OCI-LY1 (cell line): ENCODE results near the gene LCOR.

Experiments
- H2AFZ ChIP-seq: fragments of 200-600 bp; sonication (generic), shearing (Covaris generic); 2 replicates; pipeline ENCODE4 v1.6.0; 2014; ENCODE audit warnings: antibody characterized with exemption, mild to moderate bottlenecking, low read length
- H3F3A ChIP-seq: fragments of 200-600 bp; sonication (generic), shearing (Covaris generic); 2 replicates; pipeline ENCODE4 v1.6.0; 2014; ENCODE audit warnings: mild to moderate bottlenecking, antibody characterized with exemption, low read length, moderate library complexity; ENCODE audit not compliant: insufficient read depth
- H3K27ac ChIP-seq: fragments of 200-600 bp; sonication (generic); 2 replicates; pipeline ENCODE4 v1.5.1; 2014; ENCODE audit warnings: low read length, mixed run types, mild to moderate bottlenecking, low read depth; ENCODE audit not compliant: poor library complexity, severe bottlenecking
- H3K27me3 ChIP-seq: fragments of 200-600 bp; sonication (generic); 2 replicates; pipeline ENCODE4 v1.6.0; 2014; ENCODE audit warnings: antibody characterized with exemption, mild to moderate bottlenecking, low read length, moderate library complexity; ENCODE audit not compliant: insufficient read depth
- H3K36me3 ChIP-seq: fragments of 200-600 bp; sonication (generic); 2 replicates; pipeline ENCODE4 v1.6.1; 2014; ENCODE audit warnings: mild to moderate bottlenecking, antibody characterized with exemption, low read length, moderate library complexity, mixed read lengths; ENCODE audit not compliant: insufficient read depth
- H3K4me1 ChIP-seq: fragments of 200-600 bp; sonication (generic); 2 replicates; pipeline ENCODE4 v1.5.1; 2014; ENCODE audit warnings: mild to moderate bottlenecking, low read length, moderate library complexity; ENCODE audit not compliant: insufficient read depth, severe bottlenecking
- H3K4me2 ChIP-seq: fragments of 200-600 bp; sonication (generic), shearing (Covaris generic); 2 replicates; pipeline ENCODE4 v1.6.1; 2014; ENCODE audit warnings: low read length
- H3K4me3 ChIP-seq: fragments of 200-600 bp; sonication (generic); 2 replicates; pipeline ENCODE4 v1.5.1; 2014; ENCODE audit warnings: low read length, low read depth, mild to moderate bottlenecking, mixed read lengths; ENCODE audit not compliant: poor library complexity, severe bottlenecking
- H3K79me2 ChIP-seq: fragments of 200-600 bp; shearing (Covaris generic); 2 replicates; pipeline ENCODE4 v1.6.1; 2016; ENCODE audit warnings: mixed run types, low read length, mixed read lengths; ENCODE audit not compliant: insufficient read depth
- H3K9ac ChIP-seq: fragments of 200-600 bp; sonication (generic), shearing (Covaris generic); 2 replicates; pipeline ENCODE4 v1.6.1; 2014; ENCODE audit warnings: mild to moderate bottlenecking, low read length, mixed read lengths
- H3K9me2 ChIP-seq: fragments of 200-600 bp; sonication (generic), shearing (Covaris generic); 2 replicates; pipeline ENCODE4 v1.6.1; 2014; ENCODE audit warnings: low read depth, mild to moderate bottlenecking, low read length, mixed read lengths
- H3K9me3 ChIP-seq: fragments of 200-600 bp; shearing (Covaris generic); 2 replicates; pipeline ENCODE4 v1.6.1; 2014; ENCODE audit warnings: low read length, mixed read lengths
- H4K20me1 ChIP-seq: fragments of 200-600 bp; sonication (generic), shearing (Covaris generic); 2 replicates; pipeline ENCODE4 v1.6.0; 2016; ENCODE audit warnings: mild to moderate bottlenecking, low read length; ENCODE audit not compliant: insufficient read depth
- EZH2 ChIP-seq: fragments of 200-600 bp; sonication (generic), shearing (Covaris generic); IDR thresholded peaks from 2 replicates; pipeline ENCODE4 v1.8.0; 2017; ENCODE audit warnings: borderline replicate concordance, mixed run types, mild to moderate bottlenecking, antibody characterized with exemption, low read length, moderate library complexity, mixed read lengths
- TF ChIP-seq, protein P1 (sequence below): fragments of 200-600 bp; sonication (generic), shearing (Covaris generic); IDR thresholded peaks from 2 replicates; pipeline ENCODE4 v1.5.1; 2017; ENCODE audit warnings: mild to moderate bottlenecking, antibody characterized with exemption, low read length, moderate library complexity, mixed read lengths

LCOR gene

DNA sequence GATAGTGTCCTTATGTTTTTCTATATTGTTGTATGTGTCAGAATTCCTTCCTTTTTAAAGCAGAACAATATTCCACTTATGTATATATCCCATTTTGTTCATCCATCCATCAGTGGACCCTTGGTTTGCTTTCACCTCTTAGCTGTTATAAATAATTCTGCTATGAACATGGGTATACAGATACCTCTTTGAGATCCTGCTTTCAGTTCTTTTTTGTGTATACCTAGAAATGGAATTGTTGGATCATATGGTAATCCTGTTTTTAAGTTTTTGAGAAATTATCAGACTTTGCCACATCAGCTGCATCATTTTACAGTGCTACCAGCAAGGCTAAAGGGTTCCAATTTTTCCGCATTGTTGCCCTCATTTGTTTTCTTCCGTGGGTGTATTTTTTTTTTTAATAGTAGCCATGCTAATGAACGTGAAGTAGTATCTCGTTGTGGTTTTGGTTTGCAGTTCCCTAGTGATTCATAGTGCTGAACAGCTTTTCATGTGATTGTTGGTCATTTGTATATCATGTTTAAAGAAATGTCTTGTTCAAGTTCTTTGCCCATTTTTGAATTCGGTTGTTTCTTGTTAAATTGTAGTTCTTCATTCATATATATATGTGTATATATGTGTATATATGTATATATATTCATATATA lies 87.8 kb downstream of the LCOR start:
- H3K9me3 ChIP-seq, result no peaks in the 10 kb centered on the region
- H3K9ac ChIP-seq, result no peak overlapping the region
- H3K4me1 ChIP-seq, result peaks cover 3% of the 10 kb centered on the region
- TF ChIP-seq EZH2, result no peak
- TF ChIP-seq, protein P1, sequence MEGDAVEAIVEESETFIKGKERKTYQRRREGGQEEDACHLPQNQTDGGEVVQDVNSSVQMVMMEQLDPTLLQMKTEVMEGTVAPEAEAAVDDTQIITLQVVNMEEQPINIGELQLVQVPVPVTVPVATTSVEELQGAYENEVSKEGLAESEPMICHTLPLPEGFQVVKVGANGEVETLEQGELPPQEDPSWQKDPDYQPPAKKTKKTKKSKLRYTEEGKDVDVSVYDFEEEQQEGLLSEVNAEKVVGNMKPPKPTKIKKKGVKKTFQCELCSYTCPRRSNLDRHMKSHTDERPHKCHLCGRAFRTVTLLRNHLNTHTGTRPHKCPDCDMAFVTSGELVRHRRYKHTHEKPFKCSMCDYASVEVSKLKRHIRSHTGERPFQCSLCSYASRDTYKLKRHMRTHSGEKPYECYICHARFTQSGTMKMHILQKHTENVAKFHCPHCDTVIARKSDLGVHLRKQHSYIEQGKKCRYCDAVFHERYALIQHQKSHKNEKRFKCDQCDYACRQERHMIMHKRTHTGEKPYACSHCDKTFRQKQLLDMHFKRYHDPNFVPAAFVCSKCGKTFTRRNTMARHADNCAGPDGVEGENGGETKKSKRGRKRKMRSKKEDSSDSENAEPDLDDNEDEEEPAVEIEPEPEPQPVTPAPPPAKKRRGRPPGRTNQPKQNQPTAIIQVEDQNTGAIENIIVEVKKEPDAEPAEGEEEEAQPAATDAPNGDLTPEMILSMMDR, result no peak
- no peak overlapping the region for H3K27ac ChIP-seq
- H3K27me3 ChIP-seq, result no peaks in the 10 kb centered on the region
- H3K4me2 ChIP-seq, result no peak overlapping the region
- no peaks in the 10 kb centered on the region for H3K9me2 ChIP-seq
- no peak overlapping the region for H2AFZ ChIP-seq
- H3F3A ChIP-seq, result no peaks in the 10 kb centered on the region
- H3K79me2 ChIP-seq, result no peaks in the 10 kb centered on the region
- no peaks in the 10 kb centered on the region for H4K20me1 ChIP-seq
- no peak overlapping the region for H3K4me3 ChIP-seq
- H3K36me3 ChIP-seq, result peaks cover 4% of the 10 kb centered on the region; the same call in 1 of the 2 replicates

DNA sequence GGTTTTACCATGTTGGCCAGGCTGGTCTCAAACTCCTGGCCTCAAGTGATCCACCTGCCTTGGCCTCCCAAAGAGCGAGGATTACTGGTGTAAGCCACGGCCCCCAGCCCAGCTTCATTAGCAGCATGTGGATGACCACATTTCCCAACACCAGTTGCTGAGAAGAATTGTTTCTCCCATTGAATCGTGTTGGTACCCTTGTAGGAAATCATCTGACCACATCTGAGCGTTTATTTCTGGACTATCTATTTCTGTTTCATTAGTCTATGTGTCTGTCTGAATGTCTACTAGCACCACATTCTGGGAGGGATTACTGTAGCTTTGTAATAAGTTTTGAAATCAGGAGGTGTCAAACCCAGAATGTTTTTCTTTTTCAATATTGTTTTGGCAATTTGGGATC lies 89.6 kb downstream of the LCOR start:
- H4K20me1 ChIP-seq, result no peaks in the 10 kb centered on the region
- no peaks in the 10 kb centered on the region for H3K9me3 ChIP-seq
- no peaks in the 10 kb centered on the region for H3K27me3 ChIP-seq
- H3K36me3 ChIP-seq, result peaks cover 10% of the 10 kb centered on the region
- H3F3A ChIP-seq, result no peaks in the 10 kb centered on the region
- H2AFZ ChIP-seq, result no peak overlapping the region
- no peaks in the 10 kb centered on the region for H3K9me2 ChIP-seq
- no peak overlapping the region for H3K27ac ChIP-seq
- TF ChIP-seq, protein P1, result no peak
- no peak for TF ChIP-seq EZH2
- H3K4me3 ChIP-seq, result no peak overlapping the region
- no peak overlapping the region for H3K9ac ChIP-seq
- H3K79me2 ChIP-seq, result no peaks in the 10 kb centered on the region
- H3K4me2 ChIP-seq, result no peak overlapping the region
- peaks cover 3% of the 10 kb centered on the region for H3K4me1 ChIP-seq

DNA sequence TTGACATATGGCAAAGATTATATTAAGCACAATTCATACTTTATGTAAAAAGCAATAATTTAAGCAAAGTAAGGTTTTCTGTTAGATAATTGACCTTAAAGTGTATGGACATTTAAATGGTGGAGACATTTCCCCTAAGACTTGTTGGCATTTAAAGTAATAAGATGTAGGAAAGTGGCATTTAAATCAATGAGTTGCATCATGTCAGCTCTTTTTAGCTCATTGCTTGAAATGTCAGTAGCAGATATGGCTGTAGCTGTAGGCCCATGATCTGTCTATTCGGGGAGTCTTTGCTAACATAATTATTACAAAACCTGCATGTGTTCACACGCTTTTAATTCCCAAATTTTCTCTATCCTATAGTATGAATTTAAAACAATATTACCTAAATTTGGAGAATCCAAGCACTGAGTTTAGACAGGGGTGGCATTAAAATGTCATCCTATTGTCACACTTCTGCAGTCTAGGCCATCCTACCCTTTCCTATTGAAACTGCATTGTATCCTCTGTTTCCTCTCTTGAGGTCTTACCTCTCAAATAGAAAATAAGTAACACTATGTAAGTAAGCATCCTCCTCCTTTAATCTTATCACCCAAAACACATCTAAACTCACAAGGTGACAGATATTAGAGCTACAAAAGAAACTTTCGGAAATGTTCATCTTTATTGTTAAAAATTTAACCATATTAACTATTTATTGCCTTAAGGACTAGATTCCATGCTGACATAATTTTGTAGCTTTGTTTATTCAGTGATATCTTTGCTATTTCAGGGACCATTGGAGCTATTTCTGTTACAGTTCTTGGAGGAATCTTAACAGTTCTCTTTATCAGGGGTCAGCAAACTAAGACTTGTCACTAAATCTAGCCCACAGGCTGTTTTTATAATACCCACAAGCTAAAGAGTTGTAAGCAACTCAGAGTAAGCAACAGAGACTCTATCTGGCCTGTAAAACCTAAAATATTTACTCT lies 91.2 kb downstream of the LCOR start:
- Histone ChIP-seq H2AFZ (no peak overlapping the region), H3K27ac (no peak overlapping the region), H3K9me3 (no peaks in the 10 kb centered on the region), H3K36me3 (peaks cover 19% of the 10 kb centered on the region), H3K4me1 (peaks cover 3% of the 10 kb centered on the region), H3K27me3 (no peaks in the 10 kb centered on the region), H4K20me1 (no peaks in the 10 kb centered on the region), H3F3A (no peaks in the 10 kb centered on the region), H3K4me3 (no peak overlapping the region), H3K9ac (no peak overlapping the region), H3K4me2 (no peak overlapping the region), H3K9me2 (no peaks in the 10 kb centered on the region), H3K79me2 (no peaks in the 10 kb centered on the region)
- TF ChIP-seq, protein P1, result no peak
- TF ChIP-seq EZH2, result no peak
